ENCODE results near the gene MRPL28.
"Not testable (repeated sequence)": the region's sequence is repeated elsewhere in the genome, so short reads cannot be mapped to it uniquely, and the experiment has no call there.

Gene MRPL28

DNA sequence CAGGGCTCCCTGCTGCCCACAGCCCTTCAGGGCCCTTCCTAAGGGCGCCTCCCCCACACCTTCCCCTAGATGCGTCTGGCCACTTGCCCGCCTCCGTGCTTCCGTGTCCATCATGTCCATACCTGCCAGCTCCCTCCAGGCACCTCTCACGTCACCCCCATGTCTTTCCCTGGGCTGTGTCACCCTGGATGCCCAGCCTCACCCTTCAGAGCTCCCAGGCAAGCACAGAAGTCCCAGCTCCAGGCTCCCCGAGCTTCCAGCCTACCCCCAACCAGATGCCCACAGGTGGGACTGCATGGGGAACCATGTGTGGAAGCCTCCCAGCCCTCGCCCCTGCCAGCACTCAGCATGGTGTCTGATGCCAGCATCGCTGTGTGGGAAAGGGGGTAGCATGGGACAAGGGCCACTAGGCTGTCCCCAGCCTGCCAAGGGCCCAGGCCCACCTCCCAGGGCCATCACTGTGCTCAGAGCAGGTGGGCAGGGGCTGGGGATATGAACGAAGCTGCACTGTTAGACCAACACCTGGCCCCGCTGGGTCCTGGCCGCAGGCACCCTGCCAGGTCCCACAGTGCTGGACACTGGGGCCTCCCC lies 16.0 kb downstream of the MRPL28 start:
- Mint-ChIP-seq H3K27me3 (no peaks in the 10 kb centered on the region), H3K27ac (peak overlapping the region; percentile 73 to 90), H3K9me3 (no peaks in the 10 kb centered on the region), H3K4me1 (ENCODE audit: low read depth in 2 of 2) (peaks cover 27 to 35% of the 10 kb centered on the region in 2 donors), H3K36me3 (ENCODE audit: insufficient read depth) (peaks cover 15% of the 10 kb centered on the region), H3K4me3 (peak overlapping the region; percentile 74 to 83)
- ATAC-seq (replicated peaks) (no peak), DNase-seq (no peak)

DNA sequence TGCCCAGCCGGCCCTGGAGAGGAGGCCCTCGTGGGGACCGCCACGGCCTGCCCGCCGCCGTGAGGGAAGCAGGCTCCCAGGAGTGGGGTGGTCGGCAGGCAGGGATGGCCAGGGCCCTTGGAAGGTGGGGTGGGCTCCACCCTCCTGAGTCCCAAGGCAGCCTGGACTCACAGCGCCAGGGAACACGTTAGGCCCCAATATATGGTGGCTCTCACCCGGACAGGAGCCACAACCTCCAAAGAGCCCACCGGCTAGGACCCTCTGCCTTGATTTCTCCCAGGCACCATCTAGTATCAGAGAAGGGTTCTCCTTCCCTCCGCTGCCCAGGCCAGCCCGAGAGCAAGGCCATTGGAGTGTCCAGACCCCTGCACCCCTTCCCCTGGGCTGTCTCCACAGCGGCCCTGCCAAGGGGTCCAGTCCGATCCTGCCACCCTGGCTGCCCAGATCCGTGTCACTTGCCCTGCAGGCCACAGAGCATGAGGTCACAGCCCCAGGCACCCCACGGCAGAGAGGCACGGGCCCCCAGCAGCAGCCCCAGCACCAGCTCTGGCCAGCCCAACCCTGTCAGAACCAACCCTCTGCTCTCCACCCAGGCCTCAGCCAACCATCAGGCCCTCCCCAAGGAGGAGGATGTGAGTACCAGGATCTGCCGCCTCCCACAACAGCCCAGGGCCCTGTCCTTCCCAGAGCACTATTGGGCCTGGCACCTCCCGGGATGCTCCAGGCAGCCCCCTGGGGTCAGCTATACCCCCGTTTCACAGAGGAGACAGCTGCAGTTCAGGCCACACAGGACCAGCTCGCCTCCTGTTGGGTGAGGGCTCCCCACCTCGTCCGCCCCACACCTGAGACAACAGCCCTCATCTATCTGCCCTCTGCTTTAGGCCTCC lies 16.7 kb downstream of the MRPL28 start:
- no peaks in the 10 kb centered on the region for H3K27me3 Mint-ChIP-seq
- DNase-seq (peak in 2 of 3 experiments; percentile 15 to 26), ATAC-seq (replicated peaks) (no peak)
- H3K4me1 Mint-ChIP-seq (ENCODE audit: low read depth in 2 of 2), result peaks cover 31 to 37% of the 10 kb centered on the region in 2 donors
- H3K27ac Mint-ChIP-seq, result peak overlapping the region in 1 of 2 donors; percentile 73
- H3K36me3 Mint-ChIP-seq (ENCODE audit: insufficient read depth), result peaks cover 16% of the 10 kb centered on the region
- H3K9me3 Mint-ChIP-seq, result no peaks in the 10 kb centered on the region
- H3K4me3 Mint-ChIP-seq, result peak overlapping the region; percentile 74 to 83

DNA sequence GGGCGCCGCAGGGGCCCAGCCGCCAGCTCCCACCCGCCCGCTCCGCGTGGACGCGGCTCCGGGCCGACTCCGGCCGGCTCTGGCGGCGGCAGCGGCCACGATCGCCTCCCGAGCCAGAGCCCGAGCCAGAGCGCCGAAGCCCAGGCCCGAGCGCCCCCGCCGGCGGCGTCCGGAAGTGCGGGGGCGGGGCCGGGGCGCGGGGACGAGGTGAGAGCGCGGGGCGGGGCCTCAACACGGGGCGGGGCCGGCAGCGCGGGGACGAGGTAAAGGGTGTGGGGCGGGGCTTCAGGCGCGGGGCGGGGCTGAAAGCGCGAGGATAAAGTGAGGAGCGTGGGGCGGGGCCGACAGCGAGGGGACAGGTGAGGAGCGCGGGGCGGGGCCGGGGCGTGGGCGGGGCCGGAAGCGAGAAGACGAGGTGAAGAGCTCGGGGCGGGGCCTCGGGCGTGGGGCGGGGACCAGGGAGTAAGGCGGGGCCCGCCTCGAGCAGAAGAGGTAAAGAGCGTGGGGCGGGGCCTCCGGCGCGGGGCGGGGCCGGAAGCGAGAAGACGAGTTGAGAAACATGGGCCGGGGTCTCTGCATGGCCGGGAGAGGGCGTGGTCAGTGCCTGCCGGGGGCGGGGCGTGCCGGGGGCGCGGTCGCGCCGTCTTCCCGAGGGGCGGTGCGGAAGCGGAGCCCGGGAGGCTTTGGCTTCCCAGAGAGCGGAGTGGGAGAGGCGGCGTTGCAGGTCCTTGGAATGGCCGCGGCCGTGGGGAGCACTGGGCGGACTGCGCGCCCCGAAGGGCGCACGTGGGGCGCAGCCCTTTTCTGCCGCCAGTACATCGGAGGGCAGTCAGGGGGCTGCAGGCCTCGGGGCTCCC lies 17.6 kb downstream of the MRPL28 start, which contains the start of gene AXIN1:
TSS of gene AXIN1 (minus strand) at position 177 of the 857 bp plus-strand sequence. CDS start 5,698 bp downstream, outside the sequence.
- H3K27ac Mint-ChIP-seq, result peak within 1 kb of the TSS; percentile 56 to 86
- DNase-seq (peak; percentile 96 to 99 (median 97)), ATAC-seq (replicated peaks) (peak; percentile 71)
- H3K9me3 Mint-ChIP-seq, result no peaks in the 10 kb centered on the region
- no peaks in the 10 kb centered on the region for H3K27me3 Mint-ChIP-seq
- peaks cover 38 to 46% of the 10 kb centered on the region in 2 donors for H3K4me1 Mint-ChIP-seq (ENCODE audit: low read depth in 2 of 2)
- H3K4me3 Mint-ChIP-seq, result peak within 1 kb of the TSS; percentile 79 to 85
- H3K36me3 Mint-ChIP-seq (ENCODE audit: insufficient read depth), result peaks cover 16% of the 10 kb centered on the region

DNA sequence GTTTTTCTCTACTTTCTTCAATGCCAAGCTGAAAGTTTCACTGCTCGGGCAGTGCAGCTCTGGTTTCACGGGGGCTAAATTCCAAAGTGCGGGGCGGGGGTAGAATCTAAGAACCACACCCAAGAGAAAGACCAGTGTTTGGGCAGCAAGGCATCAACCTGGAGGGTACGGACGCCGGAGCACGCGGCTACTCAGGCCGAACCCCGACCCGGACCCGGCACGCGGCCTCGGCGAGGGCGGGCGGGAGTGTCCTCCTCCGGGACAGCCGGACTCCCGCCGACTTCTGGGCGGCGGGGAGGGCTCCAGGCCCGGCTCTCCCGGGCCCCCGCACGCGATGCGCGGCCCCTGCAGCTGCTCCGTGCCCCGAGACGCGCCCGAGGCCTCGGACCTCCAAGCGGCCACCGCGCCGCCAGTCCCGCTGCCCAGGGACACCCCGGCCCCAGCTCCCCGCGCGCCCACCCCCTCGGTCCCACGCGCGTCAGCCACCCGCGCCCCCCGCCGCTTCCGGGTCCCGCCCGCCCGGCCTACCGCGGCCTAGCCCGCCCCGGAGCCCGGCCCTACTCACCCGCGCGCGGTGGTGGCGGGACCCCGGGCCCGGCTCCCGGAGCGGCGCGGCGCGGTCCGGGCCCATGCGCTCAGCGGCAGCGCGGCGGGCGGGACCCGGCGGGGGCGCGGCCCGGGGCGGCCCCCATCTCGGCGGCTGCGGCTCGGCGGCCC lies 18.4 kb downstream of the MRPL28 start:
- peak overlapping the region; percentile 56 to 86 for H3K27ac Mint-ChIP-seq
- H3K4me1 Mint-ChIP-seq (ENCODE audit: low read depth in 2 of 2), result peaks cover 45 to 54% of the 10 kb centered on the region in 2 donors
- H3K36me3 Mint-ChIP-seq (ENCODE audit: insufficient read depth), result peaks cover 13% of the 10 kb centered on the region
- H3K9me3 Mint-ChIP-seq, result no peaks in the 10 kb centered on the region
- H3K27me3 Mint-ChIP-seq, result no peaks in the 10 kb centered on the region
- peak overlapping the region; percentile 79 to 85 for H3K4me3 Mint-ChIP-seq
- DNase-seq (no peak), ATAC-seq (replicated peaks) (peak; percentile 23)

DNA sequence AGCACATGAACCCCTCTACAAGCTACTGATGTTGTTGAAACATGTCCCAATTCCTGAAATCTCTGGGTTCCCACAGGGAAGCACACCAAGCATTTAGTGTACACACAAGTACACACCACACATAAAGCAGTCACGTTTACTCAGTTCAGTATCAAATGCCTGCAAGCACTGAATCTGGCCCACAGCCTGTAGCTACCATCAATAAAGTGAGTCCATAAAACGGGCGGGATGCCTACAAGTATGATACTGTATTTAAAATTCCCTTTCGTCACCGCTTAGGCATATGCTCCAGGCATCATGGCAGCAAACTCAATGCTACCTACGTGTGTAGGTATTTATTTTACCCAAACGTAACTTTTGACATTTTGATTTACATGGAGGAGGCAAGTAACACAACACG lies 20.1 kb downstream of the MRPL28 start:
- ATAC-seq (replicated peaks), result no peak
- Mint-ChIP-seq H3K27ac (no peak overlapping the region), H3K36me3 (ENCODE audit: insufficient read depth) (peaks cover 22% of the 10 kb centered on the region), H3K27me3 (no peaks in the 10 kb centered on the region), H3K4me3 (peak overlapping the region in 1 of 2 donors; percentile 79), H3K9me3 (no peaks in the 10 kb centered on the region), H3K4me1 (ENCODE audit: low read depth in 2 of 2) (peaks cover 55 to 66% of the 10 kb centered on the region in 2 donors)
- no peak for DNase-seq

DNA sequence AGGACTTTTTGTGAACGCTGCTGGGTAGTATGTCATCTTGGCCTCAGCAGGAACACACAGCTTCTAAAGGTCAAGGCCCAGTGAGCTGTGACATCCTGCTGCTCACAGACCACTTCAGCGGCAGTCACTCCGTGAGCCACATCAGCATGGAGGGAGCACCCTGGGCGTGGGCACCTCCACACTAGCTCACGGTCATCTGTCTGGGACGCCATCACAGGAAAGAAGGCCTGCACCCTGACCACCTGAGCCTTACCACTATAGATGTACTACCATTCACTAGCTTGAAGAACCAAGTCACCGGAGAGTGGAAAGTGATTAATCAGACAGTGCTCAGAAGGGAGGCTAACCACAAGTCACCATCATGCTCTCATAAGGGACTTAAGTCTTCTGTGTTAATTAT lies 21.1 kb downstream of the MRPL28 start:
- Mint-ChIP-seq H3K4me1 (ENCODE audit: low read depth in 2 of 2) (peaks cover 56 to 66% of the 10 kb centered on the region in 2 donors), H3K27me3 (no peaks in the 10 kb centered on the region), H3K9me3 (no peaks in the 10 kb centered on the region), H3K4me3 (no peak overlapping the region), H3K27ac (peak overlapping the region in 1 of 2 donors; percentile 69), H3K36me3 (ENCODE audit: insufficient read depth) (peaks cover 29% of the 10 kb centered on the region)
- DNase-seq (no peak), ATAC-seq (replicated peaks) (no peak)

DNA sequence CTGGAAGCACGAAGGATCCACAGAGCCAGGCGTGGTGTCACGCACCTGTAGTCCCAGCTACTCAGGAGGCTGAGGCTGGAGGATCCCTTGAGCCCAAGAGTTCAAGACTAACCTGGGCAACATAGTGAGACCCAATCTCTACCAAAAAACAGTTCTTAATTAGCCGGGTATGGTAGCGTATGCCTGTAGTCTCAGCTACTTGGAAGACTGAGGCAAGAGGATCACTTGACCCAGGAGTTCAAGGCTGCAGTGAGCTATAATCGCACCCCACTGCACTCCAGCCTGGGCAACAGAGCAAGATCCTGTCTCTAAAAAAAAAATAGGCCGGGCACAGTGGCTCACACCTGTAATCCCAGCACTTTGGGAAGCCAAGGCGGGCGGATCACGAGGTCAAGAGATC lies 21.8 kb downstream of the MRPL28 start:
- peaks cover 50 to 59% of the 10 kb centered on the region in 2 donors for H3K4me1 Mint-ChIP-seq (ENCODE audit: low read depth in 2 of 2)
- peaks cover 36% of the 10 kb centered on the region for H3K36me3 Mint-ChIP-seq (ENCODE audit: insufficient read depth)
- ATAC-seq (replicated peaks); H3K27ac Mint-ChIP-seq; H3K27me3 Mint-ChIP-seq; DNase-seq; H3K9me3 Mint-ChIP-seq: not testable (repeated sequence)
- peak overlapping the region in 1 of 2 donors; percentile 33 for H3K4me3 Mint-ChIP-seq

DNA sequence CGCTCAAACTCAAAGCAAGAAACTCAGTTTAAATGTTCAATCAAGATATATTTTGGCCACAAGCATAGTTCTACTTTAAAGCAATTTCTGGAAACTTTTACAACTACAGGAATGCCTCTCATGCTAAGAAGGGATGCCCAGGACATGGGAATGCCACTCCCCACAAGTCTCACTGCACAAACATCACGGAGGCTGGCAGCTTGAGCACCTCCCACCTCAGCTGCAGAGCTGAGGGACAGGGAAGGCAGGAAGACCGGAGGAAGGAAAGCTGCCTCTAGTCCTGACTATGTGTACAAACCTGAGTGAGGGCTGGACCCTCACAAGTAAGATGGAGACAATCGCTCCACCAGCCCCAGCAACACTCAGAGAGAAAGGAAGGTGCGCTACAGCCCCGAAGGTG lies 23.1 kb downstream of the MRPL28 start:
- no peaks in the 10 kb centered on the region for H3K27me3 Mint-ChIP-seq
- no peak overlapping the region for H3K4me3 Mint-ChIP-seq
- H3K4me1 Mint-ChIP-seq (ENCODE audit: low read depth in 2 of 2), result peaks cover 61 to 64% of the 10 kb centered on the region in 2 donors
- ATAC-seq (replicated peaks) (no peak), DNase-seq (no peak)
- H3K9me3 Mint-ChIP-seq, result no peaks in the 10 kb centered on the region
- H3K36me3 Mint-ChIP-seq (ENCODE audit: insufficient read depth), result peaks cover 46% of the 10 kb centered on the region
- peak overlapping the region; percentile 32 to 42 for H3K27ac Mint-ChIP-seq

DNA sequence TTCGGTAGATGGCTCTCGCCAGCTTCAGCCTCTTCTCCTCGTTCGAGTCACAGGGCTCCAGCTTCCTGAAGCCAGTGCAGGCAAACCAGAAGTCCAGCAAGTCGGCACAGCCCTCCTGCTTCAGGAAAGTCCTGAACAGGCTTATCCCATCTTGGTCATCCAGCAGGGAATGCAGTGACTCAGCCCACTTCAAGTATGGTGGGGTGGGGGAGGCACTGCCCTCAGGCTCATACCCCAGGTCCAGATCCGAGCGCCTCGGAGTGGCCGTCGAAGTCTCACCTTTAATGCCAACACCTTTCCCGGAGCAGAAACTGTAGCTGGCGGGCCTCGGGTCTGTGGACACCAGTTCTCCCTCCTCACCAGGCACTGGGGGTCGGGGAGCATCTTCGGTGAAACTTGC lies 23.8 kb downstream of the MRPL28 start:
- peaks cover 46% of the 10 kb centered on the region for H3K36me3 Mint-ChIP-seq (ENCODE audit: insufficient read depth)
- ATAC-seq (replicated peaks) (no peak), DNase-seq (no peak)
- peaks cover 63 to 64% of the 10 kb centered on the region in 2 donors for H3K4me1 Mint-ChIP-seq (ENCODE audit: low read depth in 2 of 2)
- H3K9me3 Mint-ChIP-seq, result no peaks in the 10 kb centered on the region
- peak overlapping the region; percentile 55 to 75 for H3K4me3 Mint-ChIP-seq
- peak overlapping the region in 1 of 2 donors; percentile 76 for H3K27ac Mint-ChIP-seq
- no peaks in the 10 kb centered on the region for H3K27me3 Mint-ChIP-seq

DNA sequence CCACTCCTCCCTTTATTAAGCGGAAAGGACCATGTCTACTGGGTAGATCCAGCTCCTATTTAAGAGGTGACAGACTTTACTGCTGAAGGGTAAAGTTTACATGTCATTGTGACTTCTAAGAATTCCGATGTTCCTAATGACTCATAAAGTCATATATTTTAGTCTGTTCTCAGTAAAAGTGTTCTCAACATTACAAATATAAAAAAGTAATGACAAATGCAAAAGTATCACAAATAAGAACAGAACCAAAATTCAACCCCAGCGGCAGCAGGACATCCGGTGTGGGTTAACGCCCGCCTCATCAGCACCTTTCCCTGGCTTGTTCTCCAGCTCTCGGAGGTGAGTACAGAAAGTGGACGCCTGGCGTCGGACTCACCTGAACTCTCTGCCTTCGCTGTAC lies 24.6 kb downstream of the MRPL28 start:
- no peak for DNase-seq
- H3K27ac Mint-ChIP-seq, result peak overlapping the region; percentile 72 to 76
- peaks cover 48% of the 10 kb centered on the region for H3K36me3 Mint-ChIP-seq (ENCODE audit: insufficient read depth)
- no peaks in the 10 kb centered on the region for H3K27me3 Mint-ChIP-seq
- no peaks in the 10 kb centered on the region for H3K9me3 Mint-ChIP-seq
- ATAC-seq (replicated peaks), result peak; percentile 61
- peak overlapping the region; percentile 55 to 75 for H3K4me3 Mint-ChIP-seq
- H3K4me1 Mint-ChIP-seq (ENCODE audit: low read depth in 2 of 2), result peaks cover 62 to 63% of the 10 kb centered on the region in 2 donors

DNA sequence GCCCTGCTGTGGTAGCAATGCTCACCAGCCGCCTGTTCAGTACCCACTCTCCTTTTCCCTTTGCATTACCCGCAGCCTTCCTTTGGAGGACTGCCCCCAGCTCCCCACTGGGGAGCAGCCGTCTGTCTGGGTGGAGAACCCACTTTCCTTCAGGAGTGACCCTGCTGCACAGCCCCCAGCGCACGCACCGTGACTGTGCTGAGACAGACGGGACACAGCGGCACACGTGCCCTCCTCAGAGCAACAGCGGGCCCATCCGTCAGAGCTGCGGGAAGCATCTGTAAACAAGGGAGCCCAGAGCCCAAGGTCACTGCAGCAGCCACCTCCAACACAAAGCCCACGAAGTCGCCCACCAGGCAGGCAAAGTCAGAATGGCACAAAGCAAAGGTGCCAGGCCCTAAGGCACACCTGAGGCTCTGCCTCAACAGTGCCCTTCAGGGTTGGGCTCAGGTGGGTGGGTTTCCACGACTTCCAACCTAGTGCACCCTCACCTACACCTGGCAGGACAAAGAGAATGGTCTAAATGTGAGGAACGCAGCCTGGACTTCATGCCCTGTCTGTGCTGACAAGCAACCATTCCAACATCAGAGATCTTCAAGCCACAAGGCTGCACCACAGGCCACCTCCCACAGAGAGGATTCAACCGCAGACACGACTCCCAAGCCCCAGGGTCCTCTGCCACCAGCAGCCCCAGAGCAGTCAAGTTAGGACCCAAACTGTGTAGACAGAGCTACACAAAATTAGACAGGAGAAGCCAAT lies 27.7 kb downstream of the MRPL28 start:
- H3K4me3 Mint-ChIP-seq, result peak overlapping the region; percentile 37 to 61
- H3K36me3 Mint-ChIP-seq (ENCODE audit: insufficient read depth), result peaks cover 40% of the 10 kb centered on the region
- peak; percentile 27 for ATAC-seq (replicated peaks)

DNA sequence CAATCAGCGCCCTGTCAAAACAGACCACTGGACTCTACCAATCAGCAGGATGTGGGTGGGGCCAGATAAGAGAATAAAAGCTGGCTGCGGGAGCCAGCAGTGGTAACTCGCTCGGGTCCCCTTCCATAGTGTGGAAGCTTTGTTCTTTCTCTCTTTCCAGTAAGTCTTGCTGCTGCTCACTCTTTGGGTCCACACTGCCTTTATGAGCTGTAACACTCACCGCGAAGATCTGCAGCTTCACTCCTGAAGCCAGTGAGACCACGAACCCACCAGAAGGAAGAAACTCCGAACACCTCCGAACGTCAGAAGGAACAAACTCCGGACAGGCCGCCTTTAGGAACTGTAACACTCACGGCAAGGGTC lies 28.4 kb downstream of the MRPL28 start:
- ATAC-seq (replicated peaks); H3K27me3 Mint-ChIP-seq; H3K4me3 Mint-ChIP-seq; H3K9me3 Mint-ChIP-seq; DNase-seq; H3K27ac Mint-ChIP-seq: not testable (repeated sequence)
- peaks cover 43 to 58% of the 10 kb centered on the region in 2 donors for H3K4me1 Mint-ChIP-seq (ENCODE audit: low read depth in 2 of 2)
- peaks cover 40% of the 10 kb centered on the region for H3K36me3 Mint-ChIP-seq (ENCODE audit: insufficient read depth)

More for the DNA sequence above, 27.7 kb downstream of the MRPL28 start:
- peaks cover 50 to 60% of the 10 kb centered on the region in 2 donors for H3K4me1 Mint-ChIP-seq (ENCODE audit: low read depth in 2 of 2)
- DNase-seq, result no peak
- no peaks in the 10 kb centered on the region for H3K27me3 Mint-ChIP-seq
- H3K9me3 Mint-ChIP-seq, result no peaks in the 10 kb centered on the region
- peak overlapping the region in 1 of 2 donors; percentile 72 for H3K27ac Mint-ChIP-seq

Data from effector memory CD8-positive, alpha-beta T cell (primary cell).